DOHH2 (cell line): ENCODE results near the gene TAF1D.

Experiments used
- H3F3A ChIP-seq: fragments of 200-600 bp; sonication (generic), shearing (Covaris generic); 2 replicates; pipeline ENCODE4 v1.6.0; 2016; ENCODE audit warnings: antibody characterized with exemption, mild to moderate bottlenecking; ENCODE audit not compliant: control insufficient read depth, insufficient read depth
- H3K27ac ChIP-seq: fragments of 200-600 bp; sonication (generic); 2 replicates; pipeline ENCODE4 v1.5.1; 2014; ENCODE audit warnings: low read depth, mild to moderate bottlenecking, low read length, moderate library complexity
- H3K27me3 ChIP-seq: fragments of 200-600 bp; sonication (generic); 2 replicates; pipeline ENCODE4 v1.6.1; 2014; ENCODE audit warnings: mild to moderate bottlenecking, low read length, mixed read lengths; ENCODE audit not compliant: control insufficient read depth
- H3K36me3 ChIP-seq: fragments of 200-600 bp; sonication (generic); 2 replicates; pipeline ENCODE4 v1.6.1; 2014; ENCODE audit warnings: mild to moderate bottlenecking, low read length, moderate library complexity, mixed read lengths; ENCODE audit not compliant: control insufficient read depth
- H3K4me1 ChIP-seq: fragments of 200-600 bp; sonication (generic); 2 replicates; pipeline ENCODE4 v1.6.1; 2014; ENCODE audit warnings: mild to moderate bottlenecking, low read length, mixed read lengths; ENCODE audit not compliant: control insufficient read depth
- H3K4me2 ChIP-seq: fragments of 200-600 bp; sonication (generic); 2 replicates; pipeline ENCODE4 v1.6.0; 2014; ENCODE audit warnings: mild to moderate bottlenecking, low read length, moderate library complexity
- H3K4me3 ChIP-seq: fragments of 200-600 bp; sonication (generic); 2 replicates; pipeline ENCODE4 v1.5.1; 2014; ENCODE audit warnings: mild to moderate bottlenecking, low read length, mixed read lengths
- H3K79me2 ChIP-seq: fragments of 200-600 bp; sonication (generic); 2 replicates; pipeline ENCODE4 v1.6.1; 2014; ENCODE audit warnings: mild to moderate bottlenecking, low read length, mixed read lengths; ENCODE audit not compliant: control insufficient read depth
- H3K9me2 ChIP-seq: fragments of 200-600 bp; sonication (generic); replicated peaks from 2 replicates; pipeline ENCODE4 v1.6.1; 2014; ENCODE audit warnings: mild to moderate bottlenecking, low read length, mixed read lengths; ENCODE audit not compliant: control insufficient read depth
- H3K9me3 ChIP-seq: fragments of 200-600 bp; sonication (generic); 2 replicates; pipeline ENCODE4 v1.6.1; 2014; ENCODE audit warnings: antibody characterized with exemption, low read length, mixed read lengths; ENCODE audit not compliant: control insufficient read depth, insufficient read depth
- H4K20me1 ChIP-seq: fragments of 200-600 bp; sonication (generic); 2 replicates; pipeline ENCODE4 v1.6.0; 2014; ENCODE audit warnings: low read depth, mild to moderate bottlenecking, antibody characterized with exemption, low read length, moderate library complexity; ENCODE audit not compliant: control insufficient read depth, insufficient read depth
- EZH2phosphoT487 ChIP-seq: fragments of 200-600 bp; sonication (generic); IDR thresholded peaks from 2 replicates; pipeline ENCODE4 v1.6.1; 2017; ENCODE audit warnings: borderline replicate concordance, mild to moderate bottlenecking, antibody characterized with exemption, low read length, moderate library complexity, mixed read lengths
- TF ChIP-seq, protein P1 (sequence below): fragments of 200-600 bp; sonication (generic); IDR thresholded peaks from one replicate; pipeline ENCODE4 v1.5.1; 2014; ENCODE audit warnings: antibody characterized with exemption, mild to moderate bottlenecking, low read depth, low read length; ENCODE audit not compliant: poor library complexity, severe bottlenecking

TAF1D gene

DNA sequence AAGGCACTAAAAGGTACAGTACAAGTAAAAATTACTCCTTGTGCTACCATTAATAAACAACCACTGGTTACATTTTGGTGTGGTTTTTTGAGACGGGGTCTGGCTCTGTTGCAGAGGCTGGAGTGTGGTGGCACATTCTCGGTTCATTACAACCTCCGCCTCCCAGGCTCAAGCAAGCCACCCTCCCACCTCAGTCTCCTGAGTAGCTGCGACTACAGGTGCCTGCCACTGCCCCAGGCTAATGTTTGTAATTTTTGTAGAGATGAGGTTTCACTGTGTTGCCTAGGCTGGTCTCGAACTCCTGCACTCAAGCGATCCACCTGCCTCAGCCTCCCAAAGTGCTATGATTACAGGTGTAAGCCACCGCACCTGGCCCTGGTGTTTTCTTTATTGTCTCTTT lies 20.8 kb downstream of the TAF1D start:
- TF ChIP-seq, protein P1, sequence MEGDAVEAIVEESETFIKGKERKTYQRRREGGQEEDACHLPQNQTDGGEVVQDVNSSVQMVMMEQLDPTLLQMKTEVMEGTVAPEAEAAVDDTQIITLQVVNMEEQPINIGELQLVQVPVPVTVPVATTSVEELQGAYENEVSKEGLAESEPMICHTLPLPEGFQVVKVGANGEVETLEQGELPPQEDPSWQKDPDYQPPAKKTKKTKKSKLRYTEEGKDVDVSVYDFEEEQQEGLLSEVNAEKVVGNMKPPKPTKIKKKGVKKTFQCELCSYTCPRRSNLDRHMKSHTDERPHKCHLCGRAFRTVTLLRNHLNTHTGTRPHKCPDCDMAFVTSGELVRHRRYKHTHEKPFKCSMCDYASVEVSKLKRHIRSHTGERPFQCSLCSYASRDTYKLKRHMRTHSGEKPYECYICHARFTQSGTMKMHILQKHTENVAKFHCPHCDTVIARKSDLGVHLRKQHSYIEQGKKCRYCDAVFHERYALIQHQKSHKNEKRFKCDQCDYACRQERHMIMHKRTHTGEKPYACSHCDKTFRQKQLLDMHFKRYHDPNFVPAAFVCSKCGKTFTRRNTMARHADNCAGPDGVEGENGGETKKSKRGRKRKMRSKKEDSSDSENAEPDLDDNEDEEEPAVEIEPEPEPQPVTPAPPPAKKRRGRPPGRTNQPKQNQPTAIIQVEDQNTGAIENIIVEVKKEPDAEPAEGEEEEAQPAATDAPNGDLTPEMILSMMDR = no peak
- TF ChIP-seq EZH2phosphoT487 = no peak
- Histone ChIP-seq H3K9me2 (no peaks in the 10 kb centered on the region), H3F3A (peaks cover 21% of the 10 kb centered on the region), H4K20me1 (no peaks in the 10 kb centered on the region), H3K36me3 (peaks cover 79% of the 10 kb centered on the region), H3K27me3 (no peaks in the 10 kb centered on the region), H3K27ac (no peak overlapping the region), H3K4me2 (no peak overlapping the region), H3K9me3 (no peaks in the 10 kb centered on the region), H3K4me1 (peaks cover 21% of the 10 kb centered on the region), H3K4me3 (no peak overlapping the region), H3K79me2 (peaks cover 12% of the 10 kb centered on the region)

DNA sequence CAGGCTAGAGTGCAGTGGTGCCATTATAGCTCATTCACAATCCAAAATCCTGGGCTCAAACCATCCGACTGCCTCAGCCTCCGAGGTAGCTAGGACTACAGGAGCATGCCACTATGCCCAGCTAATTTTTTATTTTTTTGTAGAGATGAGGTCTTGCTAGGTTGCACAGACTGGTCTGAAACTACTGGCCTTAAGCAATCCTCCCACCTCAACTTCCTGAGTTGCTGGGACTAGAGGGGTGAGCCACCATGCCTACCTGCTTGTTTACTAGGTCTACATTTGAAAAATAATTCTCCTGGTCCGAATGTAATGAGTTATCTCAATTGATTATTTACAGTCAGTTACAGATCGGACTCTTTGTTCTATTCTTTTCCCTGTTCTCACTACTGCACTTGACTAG lies 22.0 kb downstream of the TAF1D start:
- H3K27me3 ChIP-seq = no peaks in the 10 kb centered on the region
- H3K4me3 ChIP-seq = no peak overlapping the region
- H3K27ac ChIP-seq = no peak overlapping the region
- TF ChIP-seq, protein P1 = no peak
- TF ChIP-seq EZH2phosphoT487 = no peak
- no peaks in the 10 kb centered on the region for H4K20me1 ChIP-seq
- H3F3A ChIP-seq = peaks cover 16% of the 10 kb centered on the region
- no peak overlapping the region for H3K4me2 ChIP-seq
- no peaks in the 10 kb centered on the region for H3K9me3 ChIP-seq
- no peaks in the 10 kb centered on the region for H3K9me2 ChIP-seq
- peaks cover 21% of the 10 kb centered on the region for H3K4me1 ChIP-seq
- H3K79me2 ChIP-seq = peaks cover 12% of the 10 kb centered on the region
- H3K36me3 ChIP-seq = peaks cover 84% of the 10 kb centered on the region

DNA sequence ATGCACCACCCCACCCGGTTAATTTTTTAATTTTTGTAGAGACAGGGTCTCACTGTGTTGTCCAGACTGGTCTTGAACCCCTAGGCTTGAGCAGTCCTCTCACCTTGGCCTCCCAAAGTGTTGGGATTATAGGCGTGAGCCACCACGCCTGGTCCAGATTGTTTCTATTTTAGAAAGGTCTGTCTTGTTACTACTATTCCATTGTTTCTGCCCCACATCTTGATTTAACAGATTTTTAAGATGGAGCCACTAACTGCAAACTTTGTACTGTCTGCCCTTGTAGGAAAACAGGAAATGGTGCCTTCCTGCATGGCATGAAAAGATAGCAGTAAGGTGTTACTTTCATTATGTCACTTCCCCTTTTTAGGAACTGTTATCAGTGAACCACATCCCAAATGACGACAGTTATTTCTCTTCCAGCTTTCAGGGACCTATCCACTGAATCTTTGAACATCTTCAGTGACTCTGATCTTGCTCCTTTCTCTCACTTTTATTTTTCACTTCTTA lies 23.2 kb downstream of the TAF1D start:
- Histone ChIP-seq H3K9me2 (no peaks in the 10 kb centered on the region), H3K4me1 (peaks cover 21% of the 10 kb centered on the region), H3K9me3 (no peaks in the 10 kb centered on the region), H4K20me1 (no peaks in the 10 kb centered on the region), H3K79me2 (peaks cover 14% of the 10 kb centered on the region), H3K27ac (peak overlapping the region; percentile 46), H3K4me2 (peak overlapping the region; percentile 61), H3K27me3 (no peaks in the 10 kb centered on the region), H3K4me3 (peak overlapping the region; percentile 41), H3F3A (peaks cover 5% of the 10 kb centered on the region), H3K36me3 (peaks cover 86% of the 10 kb centered on the region)
- no peak for TF ChIP-seq EZH2phosphoT487
- TF ChIP-seq, protein P1 = no peak
